Esophagus (tissue), 2 donors: ENCODE measurements around the gene VPS18. TPM values are rescaled to one million over a fixed set of nuclear protein-coding genes. Genes with fewer than 3 reads are reported as not detected.

Source experiments
- H3K27ac ChIP-seq, 2 donors: one replicate each; pipeline ENCODE4 v1.5.1; 2013; ENCODE audit warnings: low read depth in 2 of 2, mild to moderate bottlenecking in 2 of 2, inconsistent platforms in 1 of 2, low read length in 1 of 2, moderate library complexity in 1 of 2
- H3K27me3 ChIP-seq, 2 donors: one replicate each; pipeline ENCODE4 v1.6.1; 2013; ENCODE audit warnings: low read length in 2 of 2, control low read depth in 1 of 2, mild to moderate bottlenecking in 1 of 2; ENCODE audit not compliant: insufficient read depth in 2 of 2, control insufficient read depth in 1 of 2
- H3K36me3 ChIP-seq, 2 donors: one replicate each; pipeline ENCODE4 v1.6.1; 2013; ENCODE audit warnings: low read length in 1 of 2; ENCODE audit not compliant: control insufficient read depth in 2 of 2, insufficient read depth in 2 of 2
- H3K4me1 ChIP-seq, 2 donors: one replicate each; pipeline ENCODE4 v1.6.1; 2013; ENCODE audit warnings: low read length in 1 of 2; ENCODE audit not compliant: control insufficient read depth in 2 of 2, insufficient read depth in 2 of 2
- H3K4me3 ChIP-seq, 2 donors: one replicate each; pipeline ENCODE4 v1.5.1; 2013; ENCODE audit warnings: low read length in 2 of 2, mild to moderate bottlenecking in 2 of 2, low read depth in 1 of 2, moderate library complexity in 1 of 2
- H3K9me3 ChIP-seq, 2 donors: one replicate each; pipeline ENCODE4 v1.6.1; 2013; ENCODE audit warnings: mild to moderate bottlenecking in 2 of 2, low read depth in 1 of 2, low read length in 1 of 2, moderate library complexity in 1 of 2; ENCODE audit not compliant: control insufficient read depth in 2 of 2, insufficient read depth in 1 of 2
- WGBS, 2 donors: extraction: QIAGEN DNeasy Blood & Tissue Kit; methylation state at CpG; one replicate each; pipeline ENCODE4 v1.1.7; 2013; 5-methylcytosine and 5-hydroxymethylcytosine counted together
- polyA plus RNA-seq, 2 donors: library from polyadenylated mRNA; stranded (reverse); fragments of 200-250 nt; gene quantifications; one replicate each; pipeline ENCODE4 v1.2.3, GENCODE V29; 2013
- donor health status: healthy with polysubstance abuse.
- donor health status: Bipolar disorder and iron deficiency.

Gene VPS18
- polyA plus RNA-seq, 2 donors: 6.8 to 7.6 TPM

DNA sequence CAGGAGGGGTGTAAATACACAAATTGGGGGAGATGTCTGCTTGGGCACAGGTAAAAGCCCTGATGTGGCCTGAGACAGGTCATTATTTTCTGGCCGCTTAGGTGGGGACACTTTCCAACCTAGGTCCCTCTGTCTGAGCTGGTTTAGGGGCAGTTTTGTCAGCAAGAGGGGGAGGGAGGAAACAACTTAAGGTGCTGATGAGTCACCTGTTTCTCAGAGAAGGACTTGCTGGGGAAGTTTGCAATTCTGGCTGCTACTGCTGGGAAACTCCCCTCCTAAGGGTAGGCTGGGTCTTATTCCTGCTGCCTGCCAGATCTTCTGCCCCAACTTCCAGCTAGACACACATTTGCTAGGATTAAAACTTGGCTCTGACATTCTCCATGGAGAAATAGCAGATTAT lies 15.5 kb upstream of the VPS18 start:
- no peak overlapping the region for H3K4me3 ChIP-seq
- peaks cover 0 to 3% of the 10 kb centered on the region in 2 donors for H3K4me1 ChIP-seq
- no peaks in the 10 kb centered on the region for H3K27me3 ChIP-seq
- peak overlapping the region; percentile 84 to 89 for H3K27ac ChIP-seq
- H3K9me3 ChIP-seq: peaks cover 0 to 3% of the 10 kb centered on the region in 2 donors
- WGBS, 2 donors: 47 to 69% methylated on average over 1 of the region's 1 CpG
- no peaks in the 10 kb centered on the region for H3K36me3 ChIP-seq

DNA sequence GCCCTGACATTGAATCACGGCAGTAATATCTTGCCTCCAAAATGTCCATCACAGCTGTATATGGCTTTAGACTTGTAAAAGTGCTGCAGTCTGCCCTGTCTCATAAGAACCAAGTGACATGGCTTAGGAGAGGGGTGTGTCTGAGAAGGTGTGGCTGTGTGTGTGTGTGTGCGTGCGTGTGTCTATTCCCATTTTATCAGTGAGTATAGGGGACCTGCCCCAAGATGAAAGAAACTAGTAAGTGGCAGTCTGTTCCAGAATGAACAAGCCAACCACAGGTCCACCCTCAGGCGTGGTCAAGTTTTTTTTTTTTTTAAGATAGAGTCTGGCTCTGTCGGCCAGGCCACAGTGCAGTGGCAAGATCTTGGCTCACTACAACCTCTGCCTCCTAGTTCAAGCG lies 14.6 kb upstream of the VPS18 start:
- H3K27me3 ChIP-seq: no peaks in the 10 kb centered on the region
- H3K27ac ChIP-seq: peak overlapping the region; percentile 84 to 89
- no peak overlapping the region for H3K4me3 ChIP-seq
- WGBS, 2 donors: 58 to 59% methylated on average over 6 of the region's 6 CpGs
- H3K9me3 ChIP-seq: peaks cover 0 to 3% of the 10 kb centered on the region in 2 donors
- H3K36me3 ChIP-seq: no peaks in the 10 kb centered on the region
- peaks cover 0 to 3% of the 10 kb centered on the region in 2 donors for H3K4me1 ChIP-seq

DNA sequence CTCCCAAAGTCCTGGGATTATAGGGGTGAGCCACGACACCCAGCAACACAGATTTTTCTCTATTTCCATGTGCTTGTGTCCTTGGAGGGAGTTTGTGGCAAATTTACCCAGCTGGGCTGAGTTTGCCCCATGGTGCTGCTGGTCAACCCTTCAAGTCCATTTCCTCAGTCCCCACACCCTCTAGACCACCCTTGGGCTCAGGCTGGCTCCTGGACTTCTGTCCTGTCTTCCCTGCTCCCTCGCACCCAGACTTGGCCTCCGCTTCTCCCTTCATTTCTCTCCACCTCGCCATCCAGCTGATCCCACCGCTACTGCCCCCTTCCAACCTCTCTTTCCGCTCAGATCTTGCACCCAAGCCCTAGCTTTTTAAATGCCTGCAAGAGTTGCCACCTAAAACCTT lies 12.9 kb upstream of the VPS18 start:
- Histone ChIP-seq H3K4me3 (no peak overlapping the region), H3K27ac (peak overlapping the region in 1 of 2 donors; percentile 10), H3K27me3 (no peaks in the 10 kb centered on the region), H3K9me3 (peaks cover 0 to 3% of the 10 kb centered on the region in 2 donors), H3K4me1 (no peaks in the 10 kb centered on the region), H3K36me3 (no peaks in the 10 kb centered on the region)
- 94 to 97% methylated on average over 6 of the region's 6 CpGs for WGBS, 2 donors

DNA sequence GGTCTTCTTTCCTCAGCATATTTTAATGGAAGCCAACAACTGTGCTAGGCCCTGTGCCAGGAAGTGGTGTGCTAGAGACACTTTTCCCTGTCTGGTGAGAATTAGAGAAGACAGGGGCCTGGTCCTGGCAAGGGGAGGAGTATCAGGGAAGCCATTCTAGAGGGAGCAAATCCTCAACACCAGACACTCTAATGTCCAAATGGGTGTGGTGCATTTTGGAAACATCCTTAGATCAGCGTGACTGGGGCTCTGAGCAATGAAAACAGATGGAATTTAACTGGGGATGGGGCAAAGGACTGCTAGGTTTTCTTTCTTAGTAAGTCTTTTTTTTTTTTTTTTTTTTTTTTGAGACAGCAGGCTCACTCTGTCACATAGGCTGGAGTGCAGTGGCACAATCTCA lies 7.7 kb upstream of the VPS18 start:
- Histone ChIP-seq H3K4me3 (no peak overlapping the region), H3K36me3 (no peaks in the 10 kb centered on the region), H3K9me3 (peaks cover 0 to 3% of the 10 kb centered on the region in 2 donors), H3K27ac (peak overlapping the region in 1 of 2 donors; percentile 28), H3K27me3 (no peaks in the 10 kb centered on the region), H3K4me1 (no peaks in the 10 kb centered on the region)
- 57 to 65% methylated on average over 1 of the region's 1 CpG for WGBS, 2 donors

DNA sequence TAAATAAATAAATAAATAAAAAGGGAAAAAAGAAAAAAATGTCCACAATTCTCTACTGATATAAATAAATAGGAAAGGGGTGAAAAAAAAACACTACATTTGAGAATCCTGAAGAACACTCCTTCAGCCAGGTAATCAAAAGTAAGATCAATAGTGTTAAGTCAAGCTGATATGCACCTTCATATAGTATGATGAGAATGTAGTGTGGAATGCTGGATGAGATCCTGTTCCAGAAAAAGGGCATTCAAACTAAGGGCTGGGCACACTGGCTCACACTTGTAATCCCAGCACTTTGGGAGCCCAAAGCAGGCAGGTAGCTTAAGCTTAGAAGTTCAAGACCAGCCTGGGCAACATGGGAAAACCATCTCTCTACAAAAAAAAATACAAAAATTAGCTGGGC lies 5.1 kb upstream of the VPS18 start:
- Histone ChIP-seq H3K27ac (no peak overlapping the region), H3K4me3 (no peak overlapping the region), H3K36me3 (no peaks in the 10 kb centered on the region), H3K27me3 (no peaks in the 10 kb centered on the region), H3K4me1 (peaks cover 0 to 12% of the 10 kb centered on the region in 2 donors), H3K9me3 (no peaks in the 10 kb centered on the region)

DNA sequence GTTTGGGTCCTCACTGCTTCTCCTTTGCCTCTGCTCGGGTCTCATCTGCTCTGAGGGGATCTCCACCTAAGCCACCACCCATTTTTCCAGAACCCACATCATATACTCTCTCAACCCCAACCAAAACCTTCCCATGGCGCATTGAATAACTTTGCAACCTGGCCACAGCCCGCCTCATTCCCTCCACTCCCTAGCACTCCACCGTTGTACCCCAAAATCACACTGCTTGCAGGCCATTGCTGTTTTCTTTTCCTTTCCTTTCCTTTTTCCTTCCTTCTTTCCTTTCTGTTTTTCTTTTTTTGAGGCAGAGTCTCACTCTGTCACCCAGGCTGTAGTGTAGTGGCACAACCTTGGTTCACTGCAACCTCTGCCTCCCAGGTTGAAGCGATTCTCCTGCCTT lies 3.1 kb upstream of the VPS18 start:
- Histone ChIP-seq H3K4me1 (peaks cover 0 to 19% of the 10 kb centered on the region in 2 donors), H3K36me3 (no peaks in the 10 kb centered on the region), H3K27me3 (no peaks in the 10 kb centered on the region), H3K27ac (no peak overlapping the region), H3K4me3 (no peak overlapping the region), H3K9me3 (no peaks in the 10 kb centered on the region)
- WGBS, 2 donors: 88 to 89% methylated on average over 5 of the region's 5 CpGs

DNA sequence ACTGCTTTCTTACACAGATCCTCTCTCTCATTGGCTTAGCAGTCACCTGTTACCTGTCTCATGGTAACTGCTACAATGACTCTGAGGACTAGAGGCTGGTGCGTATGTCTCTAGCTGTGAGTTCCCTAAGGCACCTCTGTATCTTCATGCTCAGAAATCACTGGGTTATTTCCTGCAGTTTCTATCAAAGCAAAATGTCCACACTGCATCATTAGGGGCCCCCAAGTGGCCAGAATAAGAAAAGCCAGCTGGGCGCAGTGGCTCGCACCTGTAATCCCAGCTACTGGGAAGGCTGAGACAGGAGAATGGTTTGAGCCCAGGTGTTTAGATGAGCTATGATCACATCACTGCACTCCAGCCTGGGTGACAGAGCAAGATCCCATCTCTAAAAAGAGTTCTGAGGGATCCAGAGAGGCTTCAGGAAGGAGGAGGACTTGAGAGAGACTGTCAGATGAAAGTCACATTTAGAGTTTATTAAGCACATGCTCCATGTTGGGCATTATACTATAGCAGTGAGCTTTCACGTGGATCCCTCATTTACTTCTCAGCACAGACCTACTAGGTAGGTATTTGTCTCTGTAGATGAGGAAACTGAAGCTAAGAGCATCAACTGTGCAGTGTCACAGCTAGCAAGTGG lies 2.3 kb upstream of the VPS18 start:
- 11 to 16% methylated on average over 4 of the region's 4 CpGs for WGBS, 2 donors
- Histone ChIP-seq H3K27ac (no peak overlapping the region), H3K9me3 (no peaks in the 10 kb centered on the region), H3K4me1 (peaks cover 0 to 19% of the 10 kb centered on the region in 2 donors), H3K27me3 (no peaks in the 10 kb centered on the region), H3K4me3 (no peak overlapping the region), H3K36me3 (no peaks in the 10 kb centered on the region)

DNA sequence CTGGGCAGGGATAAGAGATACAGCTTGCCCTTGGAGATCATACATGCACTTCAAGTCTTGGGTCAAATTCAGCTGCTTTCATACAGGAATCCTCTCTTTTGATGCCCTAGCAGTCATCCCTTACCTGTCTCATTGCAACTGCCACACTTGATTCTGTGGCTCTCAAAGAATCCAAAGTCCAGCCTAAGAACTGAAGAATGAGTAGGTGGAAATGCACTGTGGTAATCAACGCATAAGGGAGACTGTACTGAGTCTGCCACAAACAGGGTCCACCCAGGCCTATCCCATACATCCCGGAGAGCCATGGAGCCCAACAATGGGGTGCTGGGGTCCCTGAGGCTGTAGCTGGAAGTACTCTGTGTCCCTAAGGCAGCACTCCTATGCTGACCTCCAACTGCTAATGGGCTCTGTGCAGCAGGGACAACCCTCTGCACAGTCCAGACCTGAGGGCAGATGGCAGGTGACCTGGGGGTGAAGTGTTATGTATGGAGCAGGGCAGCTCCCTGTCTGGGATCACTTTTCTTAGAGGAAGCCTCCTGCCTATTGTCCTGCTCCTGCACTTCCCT lies 1.7 kb upstream of the VPS18 start:
- Histone ChIP-seq H3K9me3 (no peaks in the 10 kb centered on the region), H3K36me3 (no peaks in the 10 kb centered on the region), H3K27me3 (no peaks in the 10 kb centered on the region), H3K4me3 (no peak overlapping the region), H3K27ac (peak overlapping the region in 1 of 2 donors; percentile 91), H3K4me1 (peaks cover 0 to 19% of the 10 kb centered on the region in 2 donors)
- 84 to 91% methylated on average over 2 of the region's 2 CpGs for WGBS, 2 donors

DNA sequence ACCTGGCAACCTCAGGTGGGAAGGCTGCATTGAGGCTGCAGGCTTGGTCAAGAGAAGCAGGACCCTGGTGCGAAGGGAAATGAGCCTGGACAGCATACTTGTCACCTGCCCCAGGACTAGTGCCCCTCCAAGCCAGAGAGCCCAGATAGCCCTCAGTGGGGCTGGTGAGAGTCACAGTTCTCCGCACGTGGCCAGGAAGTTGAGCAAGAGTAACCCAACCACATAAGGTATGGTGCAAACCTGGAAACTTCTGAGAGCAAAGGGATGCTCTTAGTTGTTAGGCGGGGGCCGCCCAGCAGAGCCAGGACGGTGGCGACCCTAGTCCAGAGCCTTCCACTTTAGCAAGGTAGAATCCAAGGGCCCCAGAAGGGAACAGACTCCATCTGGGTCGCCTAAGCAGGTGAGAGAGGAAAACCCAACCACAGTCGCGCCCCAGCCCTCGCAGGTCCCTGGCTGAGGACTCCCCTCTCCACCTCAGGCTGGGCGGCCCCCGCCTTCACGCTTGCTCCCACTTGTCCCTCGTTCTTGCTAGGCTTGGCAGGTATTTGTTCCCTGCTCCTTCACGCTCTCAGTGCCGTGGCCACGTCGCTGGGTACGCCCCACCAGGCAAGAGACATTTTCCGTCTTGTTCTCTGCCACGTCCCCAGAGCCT lies 1.1 kb upstream of the VPS18 start:
- Histone ChIP-seq H3K4me3 (no peak overlapping the region), H3K9me3 (no peaks in the 10 kb centered on the region), H3K36me3 (no peaks in the 10 kb centered on the region), H3K27me3 (no peaks in the 10 kb centered on the region), H3K4me1 (peaks cover 0 to 19% of the 10 kb centered on the region in 2 donors), H3K27ac (peak overlapping the region in 1 of 2 donors; percentile 91)
- WGBS, 2 donors: 63 to 69% methylated on average over 22 of the region's 22 CpGs
